SK-N-SH treated with all-trans-retinoic acid at 6 μM for 48 hours (cell line): ENCODE measurements around the gene PRKCE.

Experiments used
- ATAC-seq: fragments of 200-7000 bp; cut with Tn5 transposase; 3 replicates; pipeline ENCODE4 v1.9.1; 2020; ENCODE audit warnings: mild to moderate bottlenecking, moderate library complexity
- ARNTL ChIP-seq: fragments of 450-650 bp; formaldehyde crosslinking; IDR thresholded peaks from 2 replicates; pipeline ENCODE4 v1.5.0; 2020; ENCODE audit warnings: low read depth, mild to moderate bottlenecking, moderate library complexity, borderline replicate concordance
- BACH2 ChIP-seq: fragments of 250-450 bp; sonication (Bioruptor Pico); IDR thresholded peaks from 2 replicates; pipeline ENCODE4 v1.9.0; 2021; ENCODE audit warnings: mild to moderate bottlenecking, borderline replicate concordance
- CSDC2 ChIP-seq: fragments of 250-450 bp; sonication (Bioruptor Pico); IDR thresholded peaks from 2 replicates; pipeline ENCODE4 v1.5.0; 2020; ENCODE audit warnings: mild to moderate bottlenecking, moderate library complexity
- ESRRG ChIP-seq: fragments of 250-450 bp; sonication (Bioruptor Pico); IDR thresholded peaks from 2 replicates; pipeline ENCODE4 v1.6.1; 2021; ENCODE audit warnings: mild to moderate bottlenecking
- GLIS3 ChIP-seq: fragments of 250-450 bp; sonication (Bioruptor Pico); IDR thresholded peaks from 2 replicates; pipeline ENCODE4 v1.5.0; 2020; ENCODE audit warnings: mild to moderate bottlenecking, moderate library complexity
- ISL1 ChIP-seq: fragments of 250-450 bp; sonication (Bioruptor Pico); IDR thresholded peaks from 2 replicates; pipeline ENCODE4 v2.1.2; 2022; ENCODE audit warnings: mild to moderate bottlenecking, moderate library complexity
- OSR1 ChIP-seq: fragments of 250-450 bp; sonication (Bioruptor Pico); IDR thresholded peaks from 2 replicates; pipeline ENCODE4 v1.8.0; 2022; ENCODE audit warnings: moderate library complexity, mild to moderate bottlenecking, inconsistent platforms
- POU6F1 ChIP-seq: fragments of 250-450 bp; sonication (Bioruptor Pico); IDR thresholded peaks from 2 replicates; pipeline ENCODE4 v1.8.0; 2021; ENCODE audit warnings: low read depth, mild to moderate bottlenecking, moderate library complexity, borderline replicate concordance
- PPARA ChIP-seq: fragments of 250-450 bp; sonication (Bioruptor Pico); IDR thresholded peaks from 2 replicates; pipeline ENCODE4 v1.5.0; 2020; ENCODE audit warnings: mild to moderate bottlenecking, borderline replicate concordance
- RARB ChIP-seq: fragments of 250-450 bp; sonication (Bioruptor Pico); IDR thresholded peaks from 2 replicates; pipeline ENCODE4 v1.8.0; 2021; ENCODE audit warnings: mild to moderate bottlenecking, moderate library complexity
- SNAI2 ChIP-seq: fragments of 250-450 bp; sonication (Bioruptor Pico); IDR thresholded peaks from 2 replicates; pipeline ENCODE4 v1.5.0; 2020; ENCODE audit warnings: mild to moderate bottlenecking, moderate library complexity
- TOX ChIP-seq: fragments of 250-450 bp; sonication (Bioruptor Pico); IDR thresholded peaks from 2 replicates; pipeline ENCODE4 v1.8.0; 2021; ENCODE audit warnings: mild to moderate bottlenecking, moderate library complexity, borderline replicate concordance
- ZC3H10 ChIP-seq: fragments of 250-450 bp; sonication (Bioruptor Pico); IDR thresholded peaks from 2 replicates; pipeline ENCODE4 v1.5.1; 2021; ENCODE audit warnings: mild to moderate bottlenecking, moderate library complexity
- ZFP3 ChIP-seq: fragments of 250-450 bp; sonication (Bioruptor Pico); IDR thresholded peaks from 2 replicates; pipeline ENCODE4 v1.5.0; 2020; ENCODE audit warnings: mild to moderate bottlenecking, moderate library complexity
- ZFP30 ChIP-seq: fragments of 450-650 bp; formaldehyde crosslinking; IDR thresholded peaks from 2 replicates; pipeline ENCODE4 v1.5.0; 2022; ENCODE audit warnings: mild to moderate bottlenecking, moderate library complexity
- ZNF565 ChIP-seq: fragments of 450-650 bp; formaldehyde crosslinking; conservative IDR thresholded peaks from 2 replicates; pipeline ENCODE4 v1.5.0; 2020; ENCODE audit warnings: low read depth, mild to moderate bottlenecking, moderate library complexity
- ZNF70 ChIP-seq: fragments of 450-650 bp; formaldehyde crosslinking; IDR thresholded peaks from 2 replicates; pipeline ENCODE4 v1.5.0; 2020; ENCODE audit warnings: mild to moderate bottlenecking, moderate library complexity
- ZNF8 ChIP-seq: fragments of 450-650 bp; formaldehyde crosslinking; IDR thresholded peaks from 2 replicates; pipeline ENCODE4 v1.5.0; 2020; ENCODE audit warnings: mild to moderate bottlenecking, moderate library complexity
- TF ChIP-seq, protein P1 (sequence below): fragments of 250-450 bp; sonication (Bioruptor Pico); IDR thresholded peaks from 2 replicates; pipeline ENCODE4 v1.5.0; 2020; ENCODE audit warnings: mild to moderate bottlenecking, moderate library complexity
- TF ChIP-seq, protein P2 (sequence below): fragments of 250-450 bp; sonication (Bioruptor Pico); IDR thresholded peaks from 2 replicates; pipeline ENCODE4 v1.5.1; 2020; ENCODE audit warnings: low read depth, mild to moderate bottlenecking, moderate library complexity
- TF ChIP-seq, protein P3 (sequence below): fragments of 250-450 bp; sonication (Bioruptor Pico); IDR thresholded peaks from 2 replicates; pipeline ENCODE4 v1.8.0; 2020; ENCODE audit warnings: mild to moderate bottlenecking, moderate library complexity, borderline replicate concordance

The PRKCE gene

DNA sequence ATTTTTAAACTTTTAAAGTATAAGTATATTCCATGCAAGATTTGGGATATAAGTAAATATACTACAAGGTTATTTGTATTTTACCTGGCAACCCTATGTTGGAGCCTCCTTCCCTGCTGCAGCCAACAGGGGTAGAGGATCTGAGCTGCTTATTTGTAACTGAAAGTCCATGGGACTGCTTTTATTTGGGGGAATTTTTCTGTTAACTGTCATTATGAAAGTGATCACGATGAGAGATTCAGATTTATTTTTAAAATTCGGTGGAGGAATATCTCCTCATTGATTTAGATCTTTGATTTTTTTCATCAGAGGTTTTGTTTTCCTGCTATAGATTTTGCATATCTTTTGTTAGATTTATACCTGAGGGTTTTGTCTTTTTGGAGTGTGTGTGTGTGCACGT lies 215.9 kb downstream of the PRKCE start:
- ATAC-seq: no peak
- TF ChIP-seq ZFP30 (CRISPR knock-in tag): no peak
- TF ChIP-seq ZFP3 (CRISPR knock-in tag): no peak
- TF ChIP-seq, protein P1, sequence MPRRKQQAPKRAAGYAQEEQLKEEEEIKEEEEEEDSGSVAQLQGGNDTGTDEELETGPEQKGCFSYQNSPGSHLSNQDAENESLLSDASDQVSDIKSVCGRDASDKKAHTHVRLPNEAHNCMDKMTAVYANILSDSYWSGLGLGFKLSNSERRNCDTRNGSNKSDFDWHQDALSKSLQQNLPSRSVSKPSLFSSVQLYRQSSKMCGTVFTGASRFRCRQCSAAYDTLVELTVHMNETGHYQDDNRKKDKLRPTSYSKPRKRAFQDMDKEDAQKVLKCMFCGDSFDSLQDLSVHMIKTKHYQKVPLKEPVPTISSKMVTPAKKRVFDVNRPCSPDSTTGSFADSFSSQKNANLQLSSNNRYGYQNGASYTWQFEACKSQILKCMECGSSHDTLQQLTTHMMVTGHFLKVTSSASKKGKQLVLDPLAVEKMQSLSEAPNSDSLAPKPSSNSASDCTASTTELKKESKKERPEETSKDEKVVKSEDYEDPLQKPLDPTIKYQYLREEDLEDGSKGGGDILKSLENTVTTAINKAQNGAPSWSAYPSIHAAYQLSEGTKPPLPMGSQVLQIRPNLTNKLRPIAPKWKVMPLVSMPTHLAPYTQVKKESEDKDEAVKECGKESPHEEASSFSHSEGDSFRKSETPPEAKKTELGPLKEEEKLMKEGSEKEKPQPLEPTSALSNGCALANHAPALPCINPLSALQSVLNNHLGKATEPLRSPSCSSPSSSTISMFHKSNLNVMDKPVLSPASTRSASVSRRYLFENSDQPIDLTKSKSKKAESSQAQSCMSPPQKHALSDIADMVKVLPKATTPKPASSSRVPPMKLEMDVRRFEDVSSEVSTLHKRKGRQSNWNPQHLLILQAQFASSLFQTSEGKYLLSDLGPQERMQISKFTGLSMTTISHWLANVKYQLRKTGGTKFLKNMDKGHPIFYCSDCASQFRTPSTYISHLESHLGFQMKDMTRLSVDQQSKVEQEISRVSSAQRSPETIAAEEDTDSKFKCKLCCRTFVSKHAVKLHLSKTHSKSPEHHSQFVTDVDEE (CRISPR knock-in tag): no peak
- TF ChIP-seq ZNF565: no peak
- no peak for TF ChIP-seq CSDC2 (CRISPR knock-in tag)
- no peak for TF ChIP-seq ISL1
- TF ChIP-seq TOX (CRISPR knock-in tag): no peak
- TF ChIP-seq SNAI2 (CRISPR knock-in tag): no peak
- no peak for TF ChIP-seq ZNF8 (CRISPR knock-in tag)
- TF ChIP-seq OSR1 (CRISPR knock-in tag): no peak
- no peak for TF ChIP-seq ARNTL (CRISPR knock-in tag)
- TF ChIP-seq, protein P2, sequence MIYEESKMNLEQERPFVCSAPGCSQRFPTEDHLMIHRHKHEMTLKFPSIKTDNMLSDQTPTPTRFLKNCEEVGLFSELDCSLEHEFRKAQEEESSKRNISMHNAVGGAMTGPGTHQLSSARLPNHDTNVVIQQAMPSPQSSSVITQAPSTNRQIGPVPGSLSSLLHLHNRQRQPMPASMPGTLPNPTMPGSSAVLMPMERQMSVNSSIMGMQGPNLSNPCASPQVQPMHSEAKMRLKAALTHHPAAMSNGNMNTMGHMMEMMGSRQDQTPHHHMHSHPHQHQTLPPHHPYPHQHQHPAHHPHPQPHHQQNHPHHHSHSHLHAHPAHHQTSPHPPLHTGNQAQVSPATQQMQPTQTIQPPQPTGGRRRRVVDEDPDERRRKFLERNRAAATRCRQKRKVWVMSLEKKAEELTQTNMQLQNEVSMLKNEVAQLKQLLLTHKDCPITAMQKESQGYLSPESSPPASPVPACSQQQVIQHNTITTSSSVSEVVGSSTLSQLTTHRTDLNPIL (CRISPR knock-in tag): no peak
- TF ChIP-seq GLIS3 (CRISPR knock-in tag): no peak
- TF ChIP-seq ESRRG (CRISPR knock-in tag): no peak
- TF ChIP-seq PPARA (CRISPR knock-in tag): no peak
- TF ChIP-seq ZC3H10 (CRISPR knock-in tag): no peak
- TF ChIP-seq POU6F1 (CRISPR knock-in tag): no peak
- no peak for TF ChIP-seq ZNF70 (CRISPR knock-in tag)
- no peak for TF ChIP-seq RARB (CRISPR knock-in tag)
- no peak for TF ChIP-seq BACH2

- ATAC-seq: no peak
Observed at GRCh38 chr2:45867800-45868199, 216.3 kb downstream of the PRKCE start.

More at GRCh38 chr2:45867800-45868199, 216.3 kb downstream of the PRKCE start:
- TF ChIP-seq, protein P1 (CRISPR knock-in tag): no peak
- no peak for TF ChIP-seq TOX (CRISPR knock-in tag)
- TF ChIP-seq, protein P3, sequence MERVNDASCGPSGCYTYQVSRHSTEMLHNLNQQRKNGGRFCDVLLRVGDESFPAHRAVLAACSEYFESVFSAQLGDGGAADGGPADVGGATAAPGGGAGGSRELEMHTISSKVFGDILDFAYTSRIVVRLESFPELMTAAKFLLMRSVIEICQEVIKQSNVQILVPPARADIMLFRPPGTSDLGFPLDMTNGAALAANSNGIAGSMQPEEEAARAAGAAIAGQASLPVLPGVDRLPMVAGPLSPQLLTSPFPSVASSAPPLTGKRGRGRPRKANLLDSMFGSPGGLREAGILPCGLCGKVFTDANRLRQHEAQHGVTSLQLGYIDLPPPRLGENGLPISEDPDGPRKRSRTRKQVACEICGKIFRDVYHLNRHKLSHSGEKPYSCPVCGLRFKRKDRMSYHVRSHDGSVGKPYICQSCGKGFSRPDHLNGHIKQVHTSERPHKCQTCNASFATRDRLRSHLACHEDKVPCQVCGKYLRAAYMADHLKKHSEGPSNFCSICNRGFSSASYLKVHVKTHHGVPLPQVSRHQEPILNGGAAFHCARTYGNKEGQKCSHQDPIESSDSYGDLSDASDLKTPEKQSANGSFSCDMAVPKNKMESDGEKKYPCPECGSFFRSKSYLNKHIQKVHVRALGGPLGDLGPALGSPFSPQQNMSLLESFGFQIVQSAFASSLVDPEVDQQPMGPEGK (CRISPR knock-in tag): no peak
- TF ChIP-seq ZFP3 (CRISPR knock-in tag): no peak
- no peak for TF ChIP-seq SNAI2 (CRISPR knock-in tag)
- no peak for TF ChIP-seq ZNF8 (CRISPR knock-in tag)
- TF ChIP-seq ARNTL (CRISPR knock-in tag): no peak
- no peak for TF ChIP-seq GLIS3 (CRISPR knock-in tag)
